Measurements from ENCODE around the gene MTMR8.

GRCh38 chrX:64291123-64291522 is 104.1 kb downstream of the MTMR8 start:
- TF ChIP-seq CTCF (IDR thresholded peaks at IDR 0.05): no peak
- no peak for TF ChIP-seq POLR2A (IDR thresholded peaks at IDR 0.05)

Measured in testis (tissue), 2 donors.